ENCODE measurements around the gene KLF15. TPM values are rescaled to one million over a fixed set of nuclear protein-coding genes. Genes with fewer than 3 reads are reported as not detected.
A peak's percentile ranks its signal among the peaks of the same experiment; 100 is the strongest.

KLF15 gene
- total and polyA plus RNA-seq, 2 of the 8 experiments (the other 6 are each of a cell fraction or from before 2014, with no cell fraction given), result 15.7 to 19.5 TPM

GRCh38 chr3:126356373-126357264, 589 bp downstream of the KLF15 start (continued):
- TF ChIP-seq HDAC2 (IDR thresholded peaks at IDR 0.05; ENCODE audit: borderline replicate concordance in 1 of 2, low read depth in 2 of 2, low read length in 2 of 2) (peak in 1 of 2 experiments; percentile 54; a peak in 2 of 4 replicates), SUZ12 (IDR thresholded peaks at IDR 0.05; ENCODE audit: low read length) (peak; percentile 31; the same call in 1 of the 2 replicates), TCF12 (IDR thresholded peaks at IDR 0.05; ENCODE audit: low read depth, low read length) (no peak), TAF1 (IDR thresholded peaks at IDR 0.05; ENCODE audit: low read depth, low read length) (no peak), BACH1 (IDR thresholded peaks at IDR 0.05; ENCODE audit: low read length) (peak; percentile 64; the same call in 1 of the 2 replicates), POU5F1 (IDR thresholded peaks at IDR 0.05; ENCODE audit: low read depth, low read length) (no peak), CTCF (IDR thresholded peaks at IDR 0.05; ENCODE audit: control extremely low read depth in 1 of 3, insufficient read depth in 1 of 3, low read depth in 1 of 3, low read length in 3 of 3) (no peak), SIN3A (conservative IDR thresholded peaks at IDR 0.05 in 1 of 2, IDR thresholded peaks at IDR 0.05 in 1 of 2; ENCODE audit: low read depth in 1 of 2, low read length in 2 of 2) (no peak), CBX8 (IDR thresholded peaks at IDR 0.05; ENCODE audit: borderline replicate concordance, low read depth, low read length) (no peak), KDM4A (IDR thresholded peaks at IDR 0.05; ENCODE audit: low read depth, low read length, severe bottlenecking) (peak; percentile 51)

All from H1 (cell line).